K562 (cell line): ENCODE measurements around the gene WFIKKN2. TPM values are rescaled to one million over a fixed set of nuclear protein-coding genes. Genes with fewer than 3 reads are reported as not detected.

Source experiments
- ATAC-seq: fragments of 200-7000 bp; cut with Tn5 transposase; 3 replicates; pipeline ENCODE4 v1.9.1; 2020; ENCODE audit warnings: moderate library complexity
- BruUV-seq: library from RNA; stranded (reverse); fragments of 400-500 nt; replicated peaks from 2 replicates; lab custom pipeline; 2021; lab: Mats Ljungman, UMichigan
- CTCF ChIA-PET: fragments of 300-600 bp; formaldehyde crosslinking; extraction: SDS; loops from one replicate; lab custom pipeline; 2021; ENCODE audit warnings: low intra/inter-chr PET ratio; lab: Yijun Ruan, JAX
- POLR2A ChIA-PET: fragments of 300-600, 350-650 bp; sonication (Branson Sonifier 250); formaldehyde crosslinking; extraction: SDS; loops from one replicate; lab custom pipeline; 2021; ENCODE audit warnings: antibody characterized with exemption, inconsistent platforms; lab: Yijun Ruan, JAX
- DNase-seq, 4 experiments: peaks; one replicate each; pipeline versions ENCODE4 v3.0.0 to v3.0.0-alpha.2; 2011 to 2018; ENCODE audit warnings: low spot score in 3 of 4, mixed read lengths in 3 of 4; ENCODE audit errors: extremely low read depth in 1 of 4
- FAIRE-seq: peaks from 2 replicates; lab custom pipeline; 2011; peaks lifted over from hg19 to GRCh38; lab: Jason Lieb, UNC
- H2AFZ ChIP-seq: 2 replicates; pipeline ENCODE4 v1.6.0; 2011; ENCODE audit warnings: low read depth, low read length, control low read depth, inconsistent platforms
- H3K27ac ChIP-seq: fragments of 200-600 bp; 3 replicates; pipeline ENCODE4 v1.8.0; 2011; ENCODE audit warnings: low read depth, mild to moderate bottlenecking, control low read depth, inconsistent platforms, low read length, moderate library complexity, mixed read lengths; ENCODE audit errors: extremely low read depth
- H3K27me3 ChIP-seq, 2 experiments: fragments of 300-600 bp in 1 of 2; 2 replicates in 1 of 2; 3 replicates in 1 of 2; pipeline versions ENCODE4 v1.6.0 to v1.8.0; 2011; ENCODE audit warnings: inconsistent platforms in 2 of 2, low read length in 2 of 2, mild to moderate bottlenecking in 1 of 2, mixed read lengths in 1 of 2, moderate library complexity in 1 of 2; ENCODE audit not compliant: control insufficient read depth in 2 of 2, insufficient read depth in 2 of 2
- H3K36me3 ChIP-seq: fragments of 300-600 bp; 3 replicates; pipeline ENCODE4 v1.8.0; 2011; ENCODE audit warnings: mild to moderate bottlenecking, low read length, inconsistent platforms; ENCODE audit not compliant: control insufficient read depth, insufficient read depth
- H3K4me1 ChIP-seq, 2 experiments: fragments of 200-600 bp in 1 of 2; replicated peaks in 1 of 2; 2 replicates in 1 of 2; 3 replicates in 1 of 2; pipeline versions ENCODE4 v1.5.1 to v1.8.0; 2011; ENCODE audit warnings: inconsistent platforms in 2 of 2, low read length in 2 of 2, mild to moderate bottlenecking in 1 of 2, mixed read lengths in 1 of 2, moderate library complexity in 1 of 2; ENCODE audit not compliant: control insufficient read depth in 2 of 2, insufficient read depth in 2 of 2
- H3K4me2 ChIP-seq: 2 replicates; pipeline ENCODE4 v1.6.1; 2011; ENCODE audit warnings: low read length, control low read depth, inconsistent platforms, mixed read lengths; ENCODE audit not compliant: insufficient read depth
- H3K4me3 ChIP-seq: fragments of 200-600 bp; sonication (generic), shearing (Covaris generic); 2 replicates; pipeline ENCODE4 v1.5.1; 2016; ENCODE audit warnings: control low read depth, inconsistent platforms
- H3K79me2 ChIP-seq: fragments of 200-600 bp; 3 replicates; pipeline ENCODE4 v1.8.0; 2011; ENCODE audit warnings: low read length, inconsistent platforms; ENCODE audit not compliant: control insufficient read depth, insufficient read depth
- H3K9ac ChIP-seq, 2 experiments: 2 replicates each; pipeline versions ENCODE4 v1.6.0 to v1.6.1; 2011; ENCODE audit warnings: low read depth in 2 of 2, low read length in 2 of 2, control low read depth in 1 of 2, inconsistent platforms in 1 of 2, mild to moderate bottlenecking in 1 of 2, mixed read lengths in 1 of 2; ENCODE audit not compliant: insufficient read depth in 1 of 2
- H3K9me1 ChIP-seq: one replicate; pipeline ENCODE4 v1.6.0; 2011; ENCODE audit warnings: inconsistent platforms, mild to moderate bottlenecking, low read length, moderate library complexity; ENCODE audit not compliant: control insufficient read depth, insufficient read depth
- H3K9me3 ChIP-seq: replicated peaks from 2 replicates; pipeline ENCODE4 v1.5.1; 2011; ENCODE audit warnings: low read depth, low read length, inconsistent platforms; ENCODE audit not compliant: control insufficient read depth, insufficient read depth
- H4K20me1 ChIP-seq: replicated peaks from 2 replicates; pipeline ENCODE4 v1.6.1; 2011; ENCODE audit warnings: low read length, inconsistent platforms, mixed read lengths; ENCODE audit not compliant: control insufficient read depth, insufficient read depth
- BRF2 ChIP-seq: IDR thresholded peaks from 3 replicates; pipeline ENCODE4 v1.6.1; 2011; ENCODE audit warnings: borderline replicate concordance, mild to moderate bottlenecking; ENCODE audit not compliant: insufficient read length, insufficient read depth
- DDX20 ChIP-seq: fragments of 450-650 bp; IDR thresholded peaks from 2 replicates; pipeline ENCODE4 v1.6.1; 2016; ENCODE audit warnings: missing genetic modification characterization, low read depth, mild to moderate bottlenecking, missing compliant biosample characterization, moderate library complexity
- RUNX1 ChIP-seq: sonication (generic); IDR thresholded peaks from 2 replicates; pipeline ENCODE4 v1.6.1; 2016; ENCODE audit warnings: antibody characterized with exemption, low read depth
- TAF1 ChIP-seq: IDR thresholded peaks from 2 replicates; pipeline ENCODE4 v1.6.1; 2011; ENCODE audit warnings: mild to moderate bottlenecking, low read length, moderate library complexity; ENCODE audit not compliant: insufficient read depth, control insufficient read depth, severe bottlenecking; ENCODE audit errors: extremely low read depth
- ZBTB2 ChIP-seq: fragments of 450-650 bp; IDR thresholded peaks from 2 replicates; pipeline ENCODE4 v1.6.1; 2016; ENCODE audit warnings: antibody characterized with exemption
- ZNF41 ChIP-seq: fragments of 250-450 bp; sonication (Bioruptor Pico); conservative IDR thresholded peaks from 2 replicates; pipeline ENCODE4 v1.4.0; 2020; ENCODE audit warnings: mild to moderate bottlenecking
- ZNF699 ChIP-seq: fragments of 250-450 bp; sonication (Bioruptor Pico); IDR thresholded peaks from 2 replicates; pipeline ENCODE4 v1.8.0; 2021; ENCODE audit warnings: mild to moderate bottlenecking, moderate library complexity; ENCODE audit not compliant: insufficient replicate concordance
- whole genome bisulfite sequencing: fragments of 100-300 bp; shearing (Covaris generic); methylation state at CpG from one replicate; pipeline ENCODE4 v1.1.6; 2016; ENCODE audit warnings: low coverage, mixed read lengths; ENCODE audit not compliant: insufficient coverage; ENCODE audit errors: missing lambda C conversion rate; 5-methylcytosine and 5-hydroxymethylcytosine counted together
- in situ Hi-C: fragments of 300-500 bp; cut with MboI; formaldehyde crosslinking; loops from 4 replicates; pipeline ENCODE4 v1.15.0; 2018; ENCODE audit warnings: inconsistent platforms, mixed read lengths
- intact Hi-C: fragments of 100-400 bp; cut with micrococcal nuclease; formaldehyde crosslinking; loops from 2 replicates; pipeline ENCODE4 v1.14.2; 2022
- polyA plus RNA-seq, 8 experiments: library from polyadenylated mRNA; depleted of rRNA in 4 of 8; stranded (reverse) in 5 of 8; unstranded in 3 of 8; fragments of >200 nt; fragmentation: Nextera tagmentation in 2 of 8; fragmentation: Illumina TruSeq in 1 of 8; extraction: Ambion mirVana in 2 of 8; extraction: Trizol in 1 of 8; gene quantifications; 2 replicates each; pipeline versions ENCODE4 v1.2.1 to v1.2.3, GENCODE V29; 2011 to 2014; ENCODE audit warnings: inconsistent platforms in 1 of 8, missing spikeins in 1 of 8
- total RNA-seq, 7 experiments: library from RNA; depleted of rRNA in 6 of 7; stranded (reverse); fragments of >200 nt in 6 of 7; fragmentation: Illumina TruSeq in 2 of 7; extraction: Trizol in 2 of 7; gene quantifications; 2 replicates each; pipeline versions ENCODE4 v1.2.1 to v1.2.3, GENCODE V29; 2011 to 2021; ENCODE audit warnings: low replicate concordance in 1 of 7
- TF ChIP-seq, protein P1 (sequence below): fragments of 450-650 bp; IDR thresholded peaks from 2 replicates; pipeline ENCODE4 v1.6.1; 2016; ENCODE audit warnings: low read depth, mild to moderate bottlenecking, moderate library complexity
- TF ChIP-seq, protein P2 (sequence below): sonication (generic); formaldehyde crosslinking; IDR thresholded peaks from 2 replicates; pipeline ENCODE4 v1.8.1; 2023; ENCODE audit warnings: mild to moderate bottlenecking, missing genetic modification reagents
- TF ChIP-seq, protein P3 (sequence below): fragments of 450-650 bp; IDR thresholded peaks from 2 replicates; pipeline ENCODE4 v1.7.1; 2018; ENCODE audit warnings: mild to moderate bottlenecking, low read depth; ENCODE audit not compliant: partially characterized antibody

Gene WFIKKN2
- total and polyA plus RNA-seq, 9 of the 15 experiments (the other 6 are each of a cell fraction or from before 2014, with no cell fraction given), result 0.07 TPM; not detected in 8

DNA sequence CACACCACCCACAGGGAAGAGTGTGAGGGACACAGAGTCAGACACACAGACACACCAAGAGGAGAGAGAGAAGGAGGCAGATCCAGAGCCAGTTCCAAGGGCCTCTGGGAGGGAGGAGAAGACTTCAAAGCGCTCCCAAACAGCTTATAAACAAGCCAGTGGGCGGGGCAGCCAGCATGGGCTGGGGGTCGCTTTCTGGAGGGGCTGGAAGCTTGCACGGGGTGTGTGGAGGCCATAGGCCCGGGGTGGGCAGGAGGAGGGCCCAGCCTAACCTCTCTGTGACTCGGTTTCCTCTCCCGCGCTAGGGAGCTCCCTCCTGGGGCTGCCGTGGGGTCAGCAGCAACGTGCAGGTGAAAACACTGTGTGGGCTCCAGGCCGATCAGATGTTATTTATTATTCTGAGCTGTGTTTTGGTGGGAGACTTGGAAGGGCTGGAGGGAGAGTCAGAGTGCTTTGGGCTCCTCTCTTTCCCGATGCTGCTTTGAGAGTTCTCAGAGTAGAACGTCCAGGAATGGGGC lies 2.5 kb upstream of the WFIKKN2 start:
- no peaks in the 10 kb centered on the region for H3K79me2 ChIP-seq
- no peak for FAIRE-seq
- no peaks in the 10 kb centered on the region for H3K9me3 ChIP-seq
- CTCF ChIA-PET, result no interaction called here
- no peak for ATAC-seq
- no peak overlapping the region for H3K27ac ChIP-seq
- no peak overlapping the region for H3K4me2 ChIP-seq
- no peaks in the 10 kb centered on the region for H3K9me1 ChIP-seq
- H3K4me3 ChIP-seq, result no peak overlapping the region
- H4K20me1 ChIP-seq, result no peaks in the 10 kb centered on the region; the same call in 1 of the 2 replicates
- DNase-seq, result no peak
- BruUV-seq, result no TSS peak
- in situ Hi-C loops (loop anchor here (5.0 kb wide), 1 partner anchor 286 kb away; the partner anchor contains the start of gene SPATA20), intact Hi-C loops (no loop called here)
- no peaks in the 10 kb centered on the region for H3K36me3 ChIP-seq
- POLR2A ChIA-PET, result interaction anchor here (0.6 to 1.7 kb wide), 5 partner anchors 12 to 117 kb away, joined by 3 to 5 read pairs (median 4); partner anchors contain the start of gene TOB1
- peak overlapping the region in 1 of 2 experiments; percentile 70; a peak in 2 of 4 replicates for H3K9ac ChIP-seq
- peak overlapping the region; percentile 10; the same call in 1 of the 2 replicates for H2AFZ ChIP-seq
- WGBS, result 56% methylated on average over 9 of the region's 13 CpGs
- peaks cover 0 to 20% of the 10 kb centered on the region in 2 experiments; a peak in 3 of 5 replicates for H3K27me3 ChIP-seq
- peaks cover 18 to 54% of the 10 kb centered on the region in 2 experiments for H3K4me1 ChIP-seq
- TF ChIP-seq, protein P1, sequence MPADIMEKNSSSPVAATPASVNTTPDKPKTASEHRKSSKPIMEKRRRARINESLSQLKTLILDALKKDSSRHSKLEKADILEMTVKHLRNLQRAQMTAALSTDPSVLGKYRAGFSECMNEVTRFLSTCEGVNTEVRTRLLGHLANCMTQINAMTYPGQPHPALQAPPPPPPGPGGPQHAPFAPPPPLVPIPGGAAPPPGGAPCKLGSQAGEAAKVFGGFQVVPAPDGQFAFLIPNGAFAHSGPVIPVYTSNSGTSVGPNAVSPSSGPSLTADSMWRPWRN, result no peak
- TF ChIP-seq, protein P2, sequence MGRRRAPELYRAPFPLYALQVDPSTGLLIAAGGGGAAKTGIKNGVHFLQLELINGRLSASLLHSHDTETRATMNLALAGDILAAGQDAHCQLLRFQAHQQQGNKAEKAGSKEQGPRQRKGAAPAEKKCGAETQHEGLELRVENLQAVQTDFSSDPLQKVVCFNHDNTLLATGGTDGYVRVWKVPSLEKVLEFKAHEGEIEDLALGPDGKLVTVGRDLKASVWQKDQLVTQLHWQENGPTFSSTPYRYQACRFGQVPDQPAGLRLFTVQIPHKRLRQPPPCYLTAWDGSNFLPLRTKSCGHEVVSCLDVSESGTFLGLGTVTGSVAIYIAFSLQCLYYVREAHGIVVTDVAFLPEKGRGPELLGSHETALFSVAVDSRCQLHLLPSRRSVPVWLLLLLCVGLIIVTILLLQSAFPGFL (CRISPR knock-in tag), result no peak
- TF ChIP-seq BRF2 (no peak), ZNF699 (CRISPR knock-in tag) (no peak), RUNX1 (no peak), DDX20 (no peak), TAF1 (no peak), ZBTB2 (no peak), ZNF41 (CRISPR knock-in tag) (no peak)
- TF ChIP-seq, protein P3, sequence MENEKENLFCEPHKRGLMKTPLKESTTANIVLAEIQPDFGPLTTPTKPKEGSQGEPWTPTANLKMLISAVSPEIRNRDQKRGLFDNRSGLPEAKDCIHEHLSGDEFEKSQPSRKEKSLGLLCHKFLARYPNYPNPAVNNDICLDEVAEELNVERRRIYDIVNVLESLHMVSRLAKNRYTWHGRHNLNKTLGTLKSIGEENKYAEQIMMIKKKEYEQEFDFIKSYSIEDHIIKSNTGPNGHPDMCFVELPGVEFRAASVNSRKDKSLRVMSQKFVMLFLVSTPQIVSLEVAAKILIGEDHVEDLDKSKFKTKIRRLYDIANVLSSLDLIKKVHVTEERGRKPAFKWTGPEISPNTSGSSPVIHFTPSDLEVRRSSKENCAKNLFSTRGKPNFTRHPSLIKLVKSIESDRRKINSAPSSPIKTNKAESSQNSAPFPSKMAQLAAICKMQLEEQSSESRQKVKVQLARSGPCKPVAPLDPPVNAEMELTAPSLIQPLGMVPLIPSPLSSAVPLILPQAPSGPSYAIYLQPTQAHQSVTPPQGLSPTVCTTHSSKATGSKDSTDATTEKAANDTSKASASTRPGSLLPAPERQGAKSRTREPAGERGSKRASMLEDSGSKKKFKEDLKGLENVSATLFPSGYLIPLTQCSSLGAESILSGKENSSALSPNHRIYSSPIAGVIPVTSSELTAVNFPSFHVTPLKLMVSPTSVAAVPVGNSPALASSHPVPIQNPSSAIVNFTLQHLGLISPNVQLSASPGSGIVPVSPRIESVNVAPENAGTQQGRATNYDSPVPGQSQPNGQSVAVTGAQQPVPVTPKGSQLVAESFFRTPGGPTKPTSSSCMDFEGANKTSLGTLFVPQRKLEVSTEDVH, result no peak
